SK-N-DZ (cell line): ENCODE results near the gene SETX.

Experiments used
- DNase-seq: peaks from one replicate; pipeline ENCODE4 v3.0.0-alpha.2; 2015; ENCODE audit warnings: low spot score

The SETX gene

GRCh38 chr9:132364068-132364467, 9.3 kb upstream of the SETX start:
- no peak for DNase-seq

GRCh38 chr9:132357764-132358163, 3.0 kb upstream of the SETX start:
- DNase-seq = no peak

- DNase-seq = no peak
Observed at GRCh38 chr9:132356324-132356924, 1.6 kb upstream of the SETX start.

GRCh38 chr9:132351404-132352045, 3.3 kb downstream of the SETX start:
- no peak for DNase-seq

- DNase-seq = no peak
Observed at GRCh38 chr9:132350861-132351315, 3.9 kb downstream of the SETX start.

GRCh38 chr9:132348676-132349075, 6.1 kb downstream of the SETX start:
- no peak for DNase-seq

GRCh38 chr9:132346177-132346576, 8.6 kb downstream of the SETX start:
- DNase-seq = no peak

GRCh38 chr9:132341177-132341840, 13.5 kb downstream of the SETX start:
- DNase-seq = no peak

- DNase-seq = no peak
Observed at GRCh38 chr9:132334364-132334763, 20.4 kb downstream of the SETX start.

- DNase-seq = no peak
Observed at GRCh38 chr9:132333556-132333955, 21.2 kb downstream of the SETX start.

GRCh38 chr9:132328580-132328979, 26.2 kb downstream of the SETX start:
- no peak for DNase-seq

GRCh38 chr9:132327537-132327936, 27.2 kb downstream of the SETX start:
- DNase-seq = no peak

- DNase-seq = no peak
Observed at GRCh38 chr9:132324425-132324824, 30.4 kb downstream of the SETX start.

- no peak for DNase-seq
Observed at GRCh38 chr9:132319421-132320110, 35.2 kb downstream of the SETX start.

GRCh38 chr9:132312873-132313272, 41.9 kb downstream of the SETX start:
- no peak for DNase-seq

GRCh38 chr9:132312426-132312825, 42.4 kb downstream of the SETX start:
- DNase-seq = no peak

GRCh38 chr9:132311978-132312377, 42.8 kb downstream of the SETX start:
- DNase-seq = no peak

- no peak for DNase-seq
Observed at GRCh38 chr9:132309056-132309455, 45.7 kb downstream of the SETX start.

GRCh38 chr9:132301521-132301920, 53.3 kb downstream of the SETX start:
- DNase-seq = no peak

- DNase-seq = no peak
Observed at GRCh38 chr9:132299221-132299620, 55.6 kb downstream of the SETX start.

- no peak for DNase-seq
Observed at GRCh38 chr9:132295181-132295580, 59.6 kb downstream of the SETX start.

GRCh38 chr9:132293145-132293721, 61.6 kb downstream of the SETX start:
- DNase-seq = no peak
